Lower leg skin (tissue), 3 donors: ENCODE measurements around the gene ASB5.

ENCODE experiments used
- CTCF ChIP-seq, 3 donors: fragments of 450-650 bp; IDR thresholded peaks; one replicate each; pipeline ENCODE4 v1.5.1; 2016; ENCODE audit warnings: antibody characterized with exemption in 3 of 3, mild to moderate bottlenecking in 3 of 3, moderate library complexity in 2 of 3
- POLR2A ChIP-seq, 2 donors: fragments of 450-650 bp; IDR thresholded peaks; one replicate each; pipeline ENCODE4 v1.6.1; 2016 to 2017; ENCODE audit warnings: antibody characterized with exemption in 2 of 2, mild to moderate bottlenecking in 1 of 2, moderate library complexity in 1 of 2

- TF ChIP-seq CTCF (IDR thresholded peaks at IDR 0.05): no peak
- TF ChIP-seq POLR2A (IDR thresholded peaks at IDR 0.05): no peak
Measured at GRCh38 chr4:176261481-176261880, 7.5 kb downstream of the ASB5 start.
